WTC11 (cell line): ENCODE results near the gene TFF3. TPM values are rescaled to one million over a fixed set of nuclear protein-coding genes. Genes with fewer than 3 reads are reported as not detected.

Experiments used
- ATAC-seq: fragments of 200-7000 bp; cut with Tn5 transposase; 2 replicates; pipeline ENCODE4 v1.10.0; 2021; ENCODE audit warnings: mild to moderate bottlenecking, moderate library complexity
- CTCF ChIA-PET: fragments of 300-600 bp; sonication (Branson Sonifier 250); formaldehyde crosslinking; loops from one replicate; lab custom pipeline; 2021; ENCODE audit warnings: antibody characterized with exemption; lab: Charles Lee
- POLR2A ChIA-PET: fragments of 350-600 bp; sonication (Branson Sonifier 250); formaldehyde crosslinking; loops from one replicate; lab custom pipeline; 2021; ENCODE audit warnings: antibody characterized with exemption; lab: Charles Lee
- DNase-seq: peaks from one replicate; pipeline ENCODE4 v3.0.0; 2021; ENCODE audit warnings: low spot score
- H3K27ac Mint-ChIP-seq: 2 replicates; pipeline ENCODE4 v1.8.0; 2021; ENCODE audit warnings: mixed read lengths
- H3K27me3 Mint-ChIP-seq: 2 replicates; pipeline ENCODE4 v1.8.0; 2021; ENCODE audit warnings: low read depth, mild to moderate bottlenecking, moderate library complexity, mixed read lengths
- H3K36me3 Mint-ChIP-seq: 2 replicates; pipeline ENCODE4 v1.8.0; 2021; ENCODE audit warnings: mixed read lengths
- H3K4me1 Mint-ChIP-seq: 2 replicates; pipeline ENCODE4 v1.8.0; 2022; ENCODE audit warnings: mixed read lengths
- H3K4me3 Mint-ChIP-seq: 2 replicates; pipeline ENCODE4 v1.8.0; 2021; ENCODE audit warnings: mild to moderate bottlenecking, moderate library complexity, mixed read lengths
- H3K9me3 Mint-ChIP-seq: 2 replicates; pipeline ENCODE4 v1.8.0; 2021; ENCODE audit warnings: mixed read lengths
- ATF2 ChIP-seq: sonication (generic); formaldehyde crosslinking; IDR thresholded peaks from 2 replicates; pipeline ENCODE4 v1.8.1; 2022; ENCODE audit warnings: low read depth, missing genetic modification reagents, borderline replicate concordance
- E2F5 ChIP-seq: sonication (generic); formaldehyde crosslinking; IDR thresholded peaks from 2 replicates; pipeline ENCODE4 v1.8.1; 2022; ENCODE audit warnings: mild to moderate bottlenecking, moderate library complexity, missing genetic modification reagents
- ELF4 ChIP-seq: sonication (generic); formaldehyde crosslinking; IDR thresholded peaks from 2 replicates; pipeline ENCODE4 v1.8.1; 2022; ENCODE audit warnings: low read depth, mild to moderate bottlenecking, moderate library complexity, missing genetic modification reagents
- ERG ChIP-seq: fragments of 250-450 bp; sonication (Bioruptor Pico); IDR thresholded peaks from 2 replicates; pipeline ENCODE4 v1.8.0; 2021; ENCODE audit warnings: mild to moderate bottlenecking
- ESRRA ChIP-seq: sonication (generic); formaldehyde crosslinking; IDR thresholded peaks from 2 replicates; pipeline ENCODE4 v1.8.1; 2022; ENCODE audit warnings: mild to moderate bottlenecking, missing genetic modification reagents, borderline replicate concordance
- ETV6 ChIP-seq: sonication (generic); formaldehyde crosslinking; IDR thresholded peaks from 2 replicates; pipeline ENCODE4 v1.8.1; 2022; ENCODE audit warnings: mild to moderate bottlenecking, missing genetic modification reagents
- FOXJ3 ChIP-seq: sonication (generic); formaldehyde crosslinking; IDR thresholded peaks from 2 replicates; pipeline ENCODE4 v1.9.0; 2021; ENCODE audit warnings: missing genetic modification reagents, mild to moderate bottlenecking, borderline replicate concordance
- FOXP4 ChIP-seq: sonication (generic); formaldehyde crosslinking; IDR thresholded peaks from 2 replicates; pipeline ENCODE4 v1.8.0; 2022; ENCODE audit warnings: mild to moderate bottlenecking, missing genetic modification reagents
- GTF2I ChIP-seq: fragments of 250-450 bp; sonication (Bioruptor Pico); conservative IDR thresholded peaks from 2 replicates; pipeline ENCODE4 v1.4.0; 2021; ENCODE audit warnings: mild to moderate bottlenecking
- HMGXB4 ChIP-seq: sonication (generic); formaldehyde crosslinking; IDR thresholded peaks from 2 replicates; pipeline ENCODE4 v1.8.1; 2023; ENCODE audit warnings: mild to moderate bottlenecking, moderate library complexity, missing genetic modification reagents
- NFYB ChIP-seq: sonication (generic); formaldehyde crosslinking; conservative IDR thresholded peaks from 2 replicates; pipeline ENCODE4 v1.8.0; 2022; ENCODE audit warnings: low read depth, missing genetic modification reagents
- NR2C2 ChIP-seq: sonication (generic); formaldehyde crosslinking; IDR thresholded peaks from 2 replicates; pipeline ENCODE4 v1.8.0; 2022; ENCODE audit warnings: mild to moderate bottlenecking, missing genetic modification reagents
- OVOL2 ChIP-seq: fragments of 250-450 bp; sonication (Bioruptor Pico); IDR thresholded peaks from 2 replicates; pipeline ENCODE4 v1.9.0; 2021; ENCODE audit warnings: mild to moderate bottlenecking, borderline replicate concordance
- PRDM15 ChIP-seq: sonication (generic); formaldehyde crosslinking; IDR thresholded peaks from 2 replicates; pipeline ENCODE4 v1.8.0; 2022; ENCODE audit warnings: missing genetic modification reagents
- PREB ChIP-seq: sonication (generic); formaldehyde crosslinking; IDR thresholded peaks from 2 replicates; pipeline ENCODE4 v1.8.1; 2022; ENCODE audit warnings: mild to moderate bottlenecking, missing genetic modification reagents, moderate library complexity, borderline replicate concordance
- USF2 ChIP-seq: sonication (generic); formaldehyde crosslinking; IDR thresholded peaks from 2 replicates; pipeline ENCODE4 v1.8.1; 2023; ENCODE audit warnings: mild to moderate bottlenecking, missing genetic modification reagents, moderate library complexity
- ZBTB43 ChIP-seq: sonication (generic); formaldehyde crosslinking; IDR thresholded peaks from 2 replicates; pipeline ENCODE4 v1.8.1; 2023; ENCODE audit warnings: mild to moderate bottlenecking, missing genetic modification reagents
- ZNF263 ChIP-seq: sonication (generic); formaldehyde crosslinking; IDR thresholded peaks from 2 replicates; pipeline ENCODE4 v1.8.1; 2022; ENCODE audit warnings: low read depth, mild to moderate bottlenecking, moderate library complexity, missing genetic modification reagents
- ZNF317 ChIP-seq: sonication (generic); formaldehyde crosslinking; IDR thresholded peaks from 2 replicates; pipeline ENCODE4 v1.8.1; 2023; ENCODE audit warnings: low read depth, mild to moderate bottlenecking, moderate library complexity, missing genetic modification reagents, borderline replicate concordance
- total RNA-seq: library from RNA; stranded (reverse); gene quantifications from 3 replicates; pipeline ENCODE4 v1.2.3, GENCODE V29; 2021

Gene TFF3
- total RNA-seq, 1 experiment from 2014 or later = 4.2 TPM

GRCh38 chr21:42298657-42299056, 16.6 kb downstream of the TFF3 start (continued):
- TF ChIP-seq ESRRA (CRISPR knock-in tag) = no peak
- no peak for TF ChIP-seq ZBTB43 (CRISPR knock-in tag)
- TF ChIP-seq E2F5 = no peak
- TF ChIP-seq PREB (CRISPR knock-in tag) = no peak
- no peak for TF ChIP-seq USF2 (CRISPR knock-in tag)
- TF ChIP-seq FOXP4 (CRISPR knock-in tag) = no peak
- TF ChIP-seq FOXJ3 (CRISPR knock-in tag) = no peak
- TF ChIP-seq OVOL2 (CRISPR knock-in tag) = no peak
- TF ChIP-seq ERG (CRISPR knock-in tag) = no peak
- TF ChIP-seq ZNF317 (CRISPR knock-in tag) = no peak
- TF ChIP-seq ATF2 (CRISPR knock-in tag) = no peak

GRCh38 chr21:42298237-42298636, 17.0 kb downstream of the TFF3 start:
- H3K27me3 Mint-ChIP-seq = no peaks in the 10 kb centered on the region
- peaks cover 12% of the 10 kb centered on the region for H3K4me1 Mint-ChIP-seq
- no peaks in the 10 kb centered on the region for H3K36me3 Mint-ChIP-seq
- no peaks in the 10 kb centered on the region for H3K9me3 Mint-ChIP-seq
- no peak overlapping the region for H3K4me3 Mint-ChIP-seq
- POLR2A ChIA-PET = no interaction called here
- CTCF ChIA-PET = interaction anchor here (1.2 to 4.1 kb wide), 2 partner anchors 12 to 19 kb away, joined by 3 to 32 read pairs; no protein-coding TSS in a partner anchor
- H3K27ac Mint-ChIP-seq = no peak overlapping the region
- DNase-seq (no peak), ATAC-seq (peak; percentile 80)
- TF ChIP-seq PRDM15 (CRISPR knock-in tag) (no peak), ELF4 (CRISPR knock-in tag) (no peak), GTF2I (CRISPR knock-in tag) (no peak), HMGXB4 (CRISPR knock-in tag) (no peak), NFYB (no peak), ETV6 (CRISPR knock-in tag) (no peak), FOXJ3 (CRISPR knock-in tag) (no peak), NR2C2 (CRISPR knock-in tag) (no peak), ZNF263 (CRISPR knock-in tag) (no peak)
